ENCODE measurements around the gene RAB9A. TPM values are rescaled to one million over a fixed set of nuclear protein-coding genes. Genes with fewer than 3 reads are reported as not detected.
"Not testable (repeated sequence)": the region's sequence is repeated elsewhere in the genome, so short reads cannot be mapped to it uniquely, and the experiment has no call there.

Gene RAB9A
- polyA plus RNA-seq, 1 of the 3 experiments (the other 2 are of a cell fraction) = 15.3 TPM

DNA sequence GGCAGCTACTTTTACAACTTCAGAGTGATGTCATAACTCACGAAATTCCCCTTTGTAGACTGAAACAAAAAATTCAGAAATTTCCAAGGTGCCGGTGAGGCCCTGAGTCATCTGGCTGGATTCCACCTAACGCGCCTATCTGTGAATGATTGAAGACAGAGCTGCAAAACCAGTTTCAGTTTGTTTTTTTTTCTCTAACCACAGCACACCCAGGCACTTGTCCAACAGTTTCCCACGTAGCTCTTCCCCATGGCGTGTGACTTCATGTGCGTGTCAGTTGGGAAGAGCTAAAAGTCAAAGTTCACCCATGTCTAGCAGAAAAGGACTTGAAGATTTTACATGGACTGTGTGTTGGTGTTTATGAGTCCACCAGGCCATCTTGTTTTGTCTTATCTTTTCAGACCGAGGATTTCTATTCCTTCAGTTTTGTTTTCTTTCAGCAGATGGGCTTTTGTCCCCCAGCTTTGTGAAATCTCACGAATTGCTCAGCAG lies 19.6 kb upstream of the RAB9A start (continued):
- TF ChIP-seq EP300 (IDR thresholded peaks at IDR 0.05; ENCODE audit: borderline replicate concordance in 1 of 2, low read depth in 1 of 2, low read length in 1 of 2) (peak in 1 of 2 experiments; percentile 74; a peak in 2 of 4 replicates), MEF2A (IDR thresholded peaks at IDR 0.05; ENCODE audit: borderline replicate concordance, low read depth) (peak; percentile 14; the same call in 1 of the 2 replicates), TCF12 (IDR thresholded peaks at IDR 0.05) (peak; percentile 97)
- TF ChIP-seq, protein P1, sequence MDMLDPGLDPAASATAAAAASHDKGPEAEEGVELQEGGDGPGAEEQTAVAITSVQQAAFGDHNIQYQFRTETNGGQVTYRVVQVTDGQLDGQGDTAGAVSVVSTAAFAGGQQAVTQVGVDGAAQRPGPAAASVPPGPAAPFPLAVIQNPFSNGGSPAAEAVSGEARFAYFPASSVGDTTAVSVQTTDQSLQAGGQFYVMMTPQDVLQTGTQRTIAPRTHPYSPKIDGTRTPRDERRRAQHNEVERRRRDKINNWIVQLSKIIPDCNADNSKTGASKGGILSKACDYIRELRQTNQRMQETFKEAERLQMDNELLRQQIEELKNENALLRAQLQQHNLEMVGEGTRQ (IDR thresholded peaks at IDR 0.05; ENCODE audit: borderline replicate concordance, low read depth, low read length) = no peak
- TF ChIP-seq, protein P2, sequence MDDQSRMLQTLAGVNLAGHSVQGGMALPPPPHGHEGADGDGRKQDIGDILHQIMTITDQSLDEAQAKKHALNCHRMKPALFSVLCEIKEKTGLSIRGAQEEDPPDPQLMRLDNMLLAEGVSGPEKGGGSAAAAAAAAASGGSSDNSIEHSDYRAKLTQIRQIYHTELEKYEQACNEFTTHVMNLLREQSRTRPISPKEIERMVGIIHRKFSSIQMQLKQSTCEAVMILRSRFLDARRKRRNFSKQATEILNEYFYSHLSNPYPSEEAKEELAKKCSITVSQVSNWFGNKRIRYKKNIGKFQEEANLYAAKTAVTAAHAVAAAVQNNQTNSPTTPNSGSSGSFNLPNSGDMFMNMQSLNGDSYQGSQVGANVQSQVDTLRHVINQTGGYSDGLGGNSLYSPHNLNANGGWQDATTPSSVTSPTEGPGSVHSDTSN (IDR thresholded peaks at IDR 0.05) = peak; percentile 93

DNA sequence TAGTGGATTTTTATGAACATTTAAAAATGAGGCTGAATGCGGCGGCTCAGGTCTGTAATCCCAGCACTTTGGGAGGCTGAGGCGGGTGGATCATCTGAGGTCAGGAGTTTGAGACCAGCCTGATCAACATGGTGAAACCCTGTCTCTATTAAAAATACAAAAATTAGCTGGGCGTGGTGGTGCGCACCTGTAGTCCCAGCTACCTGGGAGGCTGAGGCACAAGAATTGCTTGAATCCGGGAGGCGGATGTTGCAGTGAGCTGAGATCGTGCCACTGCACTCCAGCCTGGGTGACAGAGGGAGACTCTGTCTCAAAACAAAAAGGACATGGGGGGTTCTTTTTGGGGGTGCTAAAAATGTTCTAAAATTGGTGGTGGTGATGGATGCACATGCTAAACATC lies 19.2 kb upstream of the RAB9A start:
- H3K36me3 ChIP-seq (replicated peaks in 1 of 2; ENCODE audit: control insufficient read depth in 1 of 2, insufficient read depth in 2 of 2, low read length in 1 of 2); H3K9ac ChIP-seq; H3K79me2 ChIP-seq (ENCODE audit: insufficient read depth); H3K9me3 ChIP-seq; DNase-seq; H3K4me1 ChIP-seq (ENCODE audit: control insufficient read depth in 1 of 2, insufficient read depth in 2 of 2, low read depth in 1 of 2, low read length in 1 of 2); H3K27me3 ChIP-seq (ENCODE audit: insufficient read depth); POLR2A ChIA-PET; H3K9me2 ChIP-seq; H4K20me1 ChIP-seq (ENCODE audit: insufficient read depth): not testable (repeated sequence)
- peak overlapping the region in 1 of 2 experiments; percentile 33; a peak in 1 of 4 replicates for H3K4me3 ChIP-seq (ENCODE audit: low read depth in 2 of 2, low read length in 1 of 2)
- peak overlapping the region; percentile 43; the same call in 1 of the 2 replicates for H3K4me2 ChIP-seq
- H3F3A ChIP-seq (replicated peaks; ENCODE audit: insufficient read depth) = peaks cover 10% of the 10 kb centered on the region
- 93% methylated on average over 8 of the region's 8 CpGs for WGBS (ENCODE audit: low lambda C conversion rate)
- CTCF ChIA-PET = interaction anchor here (0.6 to 2.4 kb wide), 2 partner anchors 11 to 279 kb away, joined by 3 to 6 read pairs; no protein-coding TSS in a partner anchor
- H3K27ac ChIP-seq (ENCODE audit: low read depth in 2 of 2, low read length in 1 of 2) = peak overlapping the region in 1 of 2 experiments; percentile 75; a peak in 2 of 4 replicates
- peak overlapping the region; percentile 81 for H2AFZ ChIP-seq (ENCODE audit: low read depth)

DNA sequence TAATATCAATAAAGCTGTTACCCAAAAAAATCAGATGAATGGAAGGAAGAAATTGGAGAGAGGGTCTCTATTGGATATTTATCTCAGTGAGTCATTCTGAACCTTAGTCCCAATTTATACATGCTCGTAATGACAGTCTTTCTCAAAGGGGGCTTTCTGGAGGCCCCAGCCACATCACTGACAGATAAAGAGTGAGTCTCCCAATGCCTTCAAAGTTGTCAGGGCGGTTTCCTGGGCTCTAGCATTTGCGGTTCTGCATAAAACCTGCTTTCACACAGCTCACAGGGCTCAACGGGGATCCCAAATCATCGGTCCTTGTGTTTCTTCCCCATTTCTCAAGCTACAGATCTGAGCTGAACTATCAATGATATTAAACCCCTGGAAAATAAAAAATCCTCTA lies 18.7 kb upstream of the RAB9A start:
- peaks cover 6% of the 10 kb centered on the region; the same call in 1 of the 2 replicates for H3K27me3 ChIP-seq (ENCODE audit: insufficient read depth)
- H3K9me3 ChIP-seq = no peaks in the 10 kb centered on the region
- no peaks in the 10 kb centered on the region; a peak in 1 of 4 replicates for H3K4me1 ChIP-seq (ENCODE audit: control insufficient read depth in 1 of 2, insufficient read depth in 2 of 2, low read depth in 1 of 2, low read length in 1 of 2)
- TF ChIP-seq SMC3 (IDR thresholded peaks at IDR 0.05; ENCODE audit: low read depth, low read length) = no peak
- no peak for TF ChIP-seq MEF2A (IDR thresholded peaks at IDR 0.05; ENCODE audit: borderline replicate concordance, low read depth)
- no peak for TF ChIP-seq SIN3A (IDR thresholded peaks at IDR 0.05; ENCODE audit: borderline replicate concordance, low read depth, low read length)
- TF ChIP-seq GATA2 (CRISPR knock-in tag; IDR thresholded peaks at IDR 0.05) = no peak
- no peak for TF ChIP-seq TCF12 (IDR thresholded peaks at IDR 0.05)
- no peak for TF ChIP-seq EZH2phosphoT487 (IDR thresholded peaks at IDR 0.05; ENCODE audit: borderline replicate concordance, low read depth)
- TF ChIP-seq, protein P1 (IDR thresholded peaks at IDR 0.05; ENCODE audit: borderline replicate concordance, low read depth, low read length) = no peak
- TF ChIP-seq, protein P3, sequence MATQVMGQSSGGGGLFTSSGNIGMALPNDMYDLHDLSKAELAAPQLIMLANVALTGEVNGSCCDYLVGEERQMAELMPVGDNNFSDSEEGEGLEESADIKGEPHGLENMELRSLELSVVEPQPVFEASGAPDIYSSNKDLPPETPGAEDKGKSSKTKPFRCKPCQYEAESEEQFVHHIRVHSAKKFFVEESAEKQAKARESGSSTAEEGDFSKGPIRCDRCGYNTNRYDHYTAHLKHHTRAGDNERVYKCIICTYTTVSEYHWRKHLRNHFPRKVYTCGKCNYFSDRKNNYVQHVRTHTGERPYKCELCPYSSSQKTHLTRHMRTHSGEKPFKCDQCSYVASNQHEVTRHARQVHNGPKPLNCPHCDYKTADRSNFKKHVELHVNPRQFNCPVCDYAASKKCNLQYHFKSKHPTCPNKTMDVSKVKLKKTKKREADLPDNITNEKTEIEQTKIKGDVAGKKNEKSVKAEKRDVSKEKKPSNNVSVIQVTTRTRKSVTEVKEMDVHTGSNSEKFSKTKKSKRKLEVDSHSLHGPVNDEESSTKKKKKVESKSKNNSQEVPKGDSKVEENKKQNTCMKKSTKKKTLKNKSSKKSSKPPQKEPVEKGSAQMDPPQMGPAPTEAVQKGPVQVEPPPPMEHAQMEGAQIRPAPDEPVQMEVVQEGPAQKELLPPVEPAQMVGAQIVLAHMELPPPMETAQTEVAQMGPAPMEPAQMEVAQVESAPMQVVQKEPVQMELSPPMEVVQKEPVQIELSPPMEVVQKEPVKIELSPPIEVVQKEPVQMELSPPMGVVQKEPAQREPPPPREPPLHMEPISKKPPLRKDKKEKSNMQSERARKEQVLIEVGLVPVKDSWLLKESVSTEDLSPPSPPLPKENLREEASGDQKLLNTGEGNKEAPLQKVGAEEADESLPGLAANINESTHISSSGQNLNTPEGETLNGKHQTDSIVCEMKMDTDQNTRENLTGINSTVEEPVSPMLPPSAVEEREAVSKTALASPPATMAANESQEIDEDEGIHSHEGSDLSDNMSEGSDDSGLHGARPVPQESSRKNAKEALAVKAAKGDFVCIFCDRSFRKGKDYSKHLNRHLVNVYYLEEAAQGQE (IDR thresholded peaks at IDR 0.05; ENCODE audit: low read depth, low read length) = no peak
- no peak for TF ChIP-seq NFIC (IDR thresholded peaks at IDR 0.05; ENCODE audit: borderline replicate concordance)
- no peak for TF ChIP-seq JUND (IDR thresholded peaks at IDR 0.05)
- no peak for TF ChIP-seq TEAD4 (IDR thresholded peaks at IDR 0.05; ENCODE audit: borderline replicate concordance, insufficient read depth)
- TF ChIP-seq FOXM1 (IDR thresholded peaks at IDR 0.05; ENCODE audit: low read depth) = no peak
- TF ChIP-seq POLR2AphosphoS5 (IDR thresholded peaks at IDR 0.05; ENCODE audit: low read depth, low read length) = no peak
- no peak for TF ChIP-seq RCOR1 (IDR thresholded peaks at IDR 0.05; ENCODE audit: low read length)
- no peak for TF ChIP-seq FOXJ3 (CRISPR knock-in tag; IDR thresholded peaks at IDR 0.05)
- TF ChIP-seq GABPA (IDR thresholded peaks at IDR 0.05; ENCODE audit: low read depth) = no peak
- no peak for TF ChIP-seq MXI1 (IDR thresholded peaks at IDR 0.05; ENCODE audit: low read depth, low read length)
- no peak for TF ChIP-seq FOSL2 (IDR thresholded peaks at IDR 0.05; ENCODE audit: borderline replicate concordance, low read depth)
- no peaks in the 10 kb centered on the region for H4K20me1 ChIP-seq (ENCODE audit: insufficient read depth)
- H3K4me3 ChIP-seq (ENCODE audit: low read depth in 2 of 2, low read length in 1 of 2) = no peak overlapping the region
- POLR2A ChIA-PET = no interaction called here
- H3K79me2 ChIP-seq (ENCODE audit: insufficient read depth) = no peaks in the 10 kb centered on the region
- no peak overlapping the region for H2AFZ ChIP-seq (ENCODE audit: low read depth)
- H3K4me2 ChIP-seq = no peak overlapping the region
- H3K27ac ChIP-seq (ENCODE audit: low read depth in 2 of 2, low read length in 1 of 2) = no peak overlapping the region
- H3K36me3 ChIP-seq (replicated peaks in 1 of 2; ENCODE audit: control insufficient read depth in 1 of 2, insufficient read depth in 2 of 2, low read length in 1 of 2) = no peaks in the 10 kb centered on the region
- H3K9ac ChIP-seq = no peak overlapping the region
- DNase-seq = no peak
- CTCF ChIA-PET = interaction anchor here (2.4 kb wide), 1 partner anchor 11 kb away, joined by 6 read pairs; no protein-coding TSS in a partner anchor
- peaks cover 10% of the 10 kb centered on the region for H3F3A ChIP-seq (replicated peaks; ENCODE audit: insufficient read depth)
- WGBS (ENCODE audit: low lambda C conversion rate) = 69% methylated on average over 5 of the region's 5 CpGs
- H3K9me2 ChIP-seq = no peaks in the 10 kb centered on the region

Measured in SK-N-SH (cell line).